CD4-positive, alpha-beta T cell treated with Interferon alpha-2 for 1 hour (primary cell): ENCODE data around the gene MRTFA.
A peak's percentile ranks its signal among the peaks of the same experiment; 100 is the strongest.
"Not testable (repeated sequence)": the region's sequence is repeated elsewhere in the genome, so short reads cannot be mapped to it uniquely, and the experiment has no call there.

Experiments used
- DNase-seq, 2 donors: peaks; one replicate each; pipeline ENCODE4 v3.0.0-alpha.2; 2020 to 2022

MRTFA gene

DNA sequence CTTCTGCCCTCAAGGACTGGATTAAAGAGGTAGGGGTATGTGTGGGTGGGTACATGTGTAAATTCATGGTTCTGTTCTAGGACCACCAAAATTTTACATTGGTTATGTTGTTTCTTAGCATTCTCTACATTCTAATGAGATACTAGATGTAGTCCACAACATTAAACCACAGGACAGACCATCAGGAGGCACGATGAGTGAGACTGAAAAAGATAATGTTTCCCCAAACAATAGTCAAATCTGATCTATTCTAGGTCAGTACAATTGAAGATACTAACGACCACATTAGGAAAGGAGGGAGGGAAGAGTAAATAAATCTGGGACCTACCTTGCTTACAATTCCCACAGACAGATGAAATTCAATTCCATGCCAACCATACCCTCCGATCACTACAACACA, 42.2 kb downstream of the MRTFA start:
- no peak for DNase-seq

GRCh38 chr22:40593460-40594273, 42.9 kb downstream of the MRTFA start:
- no peak for DNase-seq

DNA sequence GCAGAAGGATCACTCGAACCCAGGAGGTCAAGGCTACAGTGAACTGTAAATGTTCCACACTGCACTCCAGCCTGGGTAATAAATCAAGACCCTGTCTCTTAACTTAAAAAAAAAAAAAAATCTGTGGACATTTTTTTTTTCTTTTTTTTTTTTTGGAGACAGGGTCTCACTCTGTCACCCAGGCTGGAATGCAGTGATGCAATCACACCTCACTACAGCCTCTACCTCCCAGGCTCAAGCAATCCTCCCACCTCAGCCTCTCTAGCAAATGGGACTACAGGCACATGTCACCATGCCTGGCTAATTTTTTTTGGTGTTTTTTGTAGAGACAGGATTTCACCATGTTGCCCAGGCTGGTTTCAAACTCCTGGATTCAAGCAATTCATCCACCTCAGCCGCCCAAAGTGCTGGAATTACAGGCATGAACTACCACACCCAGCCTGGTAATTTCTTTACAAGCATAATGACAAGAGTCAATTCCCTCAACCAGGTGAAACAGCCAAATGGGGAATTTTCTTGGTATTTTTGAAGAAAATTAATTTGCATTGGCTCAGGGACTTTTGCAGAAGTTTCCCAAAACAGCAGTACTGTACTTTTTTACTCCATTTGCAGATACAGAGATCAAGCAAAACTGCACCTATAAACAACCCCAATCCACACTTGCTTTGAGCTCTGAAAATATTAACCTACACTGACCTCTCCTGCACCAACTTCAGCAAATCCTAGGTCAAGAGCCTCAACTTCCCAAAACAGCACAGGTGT, 44.0 kb downstream of the MRTFA start:
- no peak for DNase-seq

DNA sequence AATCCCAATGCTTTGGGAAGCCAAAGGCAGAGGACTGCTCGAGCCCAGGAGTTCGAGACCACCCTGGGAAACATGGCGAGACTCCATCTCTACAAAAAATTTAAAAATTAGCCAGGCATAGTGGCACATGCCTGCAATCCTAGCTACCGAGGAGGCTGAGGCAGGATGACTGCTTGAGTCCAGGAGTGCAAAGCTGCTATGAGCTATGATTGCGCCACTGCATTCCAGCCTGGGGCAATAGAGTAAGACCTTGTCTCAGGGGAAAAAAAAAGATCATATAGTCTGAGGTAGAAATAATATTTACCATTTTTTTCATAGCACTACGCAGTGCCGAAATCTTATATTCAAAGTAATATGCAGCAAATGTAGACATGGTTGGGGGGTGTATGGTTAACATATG, 47.8 kb downstream of the MRTFA start:
- no peak for DNase-seq

- no peak for DNase-seq
Measured at GRCh38 chr22:40586781-40587180, 49.7 kb downstream of the MRTFA start.

- no peak for DNase-seq
Measured at GRCh38 chr22:40585310-40585751, 51.2 kb downstream of the MRTFA start.

DNA sequence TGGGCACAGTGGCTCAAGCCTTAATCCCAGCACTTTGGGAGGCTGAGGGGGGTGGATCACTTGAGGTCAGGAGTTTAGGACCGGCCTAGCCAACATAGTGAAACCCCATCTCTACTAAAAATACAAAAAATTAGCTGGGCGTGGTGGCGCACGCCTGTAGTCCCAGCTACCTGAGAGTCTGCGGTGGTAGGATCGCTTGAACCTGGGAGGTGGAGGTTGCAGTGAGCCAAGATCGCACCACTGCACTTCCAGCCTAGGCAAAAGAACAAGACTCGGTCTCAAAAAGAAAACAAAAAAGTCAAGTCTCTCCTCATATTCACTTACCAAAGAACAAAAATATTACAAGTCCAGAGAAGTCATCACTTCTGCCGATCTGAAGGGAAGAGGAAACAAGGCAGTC, 51.8 kb downstream of the MRTFA start:
- DNase-seq = not testable (repeated sequence)

- DNase-seq = no peak
Measured at GRCh38 chr22:40583053-40583741, 53.3 kb downstream of the MRTFA start.

DNA sequence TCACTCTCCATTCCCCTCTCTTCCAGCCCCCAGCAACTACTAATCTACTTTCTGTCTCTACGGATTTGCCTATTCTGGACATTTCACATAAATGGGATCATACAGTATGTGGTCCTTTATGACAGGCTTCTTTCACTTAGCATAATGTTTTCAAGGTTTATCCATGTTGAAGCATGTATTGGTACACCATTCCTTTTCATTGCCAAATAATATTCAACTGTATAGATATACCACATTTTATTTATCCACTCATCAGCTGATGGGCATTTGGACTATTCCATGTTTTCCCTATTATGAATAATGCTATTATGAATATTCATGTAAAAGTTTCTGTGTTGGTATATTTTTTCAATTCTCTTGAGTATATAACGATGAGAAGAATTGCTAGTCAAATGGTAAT, 54.5 kb downstream of the MRTFA start:
- no peak for DNase-seq

- DNase-seq = no peak
Measured at GRCh38 chr22:40580631-40581030, 55.9 kb downstream of the MRTFA start.

DNA sequence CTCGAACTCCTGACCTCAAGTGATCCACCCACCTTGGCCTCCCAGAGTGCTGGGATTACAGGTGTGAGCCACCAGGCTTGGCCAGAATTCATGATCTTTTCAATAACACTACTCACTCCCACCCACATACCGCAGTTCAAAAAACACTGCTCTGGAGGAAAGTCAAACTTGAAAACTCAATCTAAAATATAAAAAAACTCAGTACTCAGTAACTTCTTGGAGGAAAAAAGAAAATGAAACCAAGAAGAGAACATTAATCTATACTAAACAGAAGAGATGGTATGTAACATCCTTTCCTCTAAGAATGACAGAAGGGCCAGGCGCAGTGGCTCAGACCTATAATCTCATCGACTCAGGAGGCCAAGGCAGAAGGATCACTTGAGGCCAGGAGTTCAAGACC, 58.3 kb downstream of the MRTFA start:
- DNase-seq = peak in 1 of 2 donors; percentile 9

DNA sequence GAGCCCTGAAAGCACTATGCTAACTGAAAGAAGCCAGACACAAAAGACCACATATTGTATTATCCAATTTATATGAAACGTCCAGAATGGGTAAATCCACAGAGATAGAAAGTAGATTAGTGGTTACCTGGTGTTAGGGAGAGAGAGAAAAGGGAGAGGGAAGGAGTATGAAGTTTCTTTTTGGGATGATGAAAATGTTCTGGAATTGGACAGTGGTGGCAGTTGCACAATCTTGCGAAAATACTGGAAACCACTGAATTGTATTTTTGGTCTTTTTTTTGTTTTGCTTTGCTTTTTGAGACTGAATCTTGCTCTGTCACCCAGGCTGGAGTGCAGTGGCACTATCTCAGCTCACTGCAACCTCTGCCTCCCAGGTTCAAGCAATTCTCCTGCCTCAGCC, 63.5 kb downstream of the MRTFA start:
- no peak for DNase-seq

DNA sequence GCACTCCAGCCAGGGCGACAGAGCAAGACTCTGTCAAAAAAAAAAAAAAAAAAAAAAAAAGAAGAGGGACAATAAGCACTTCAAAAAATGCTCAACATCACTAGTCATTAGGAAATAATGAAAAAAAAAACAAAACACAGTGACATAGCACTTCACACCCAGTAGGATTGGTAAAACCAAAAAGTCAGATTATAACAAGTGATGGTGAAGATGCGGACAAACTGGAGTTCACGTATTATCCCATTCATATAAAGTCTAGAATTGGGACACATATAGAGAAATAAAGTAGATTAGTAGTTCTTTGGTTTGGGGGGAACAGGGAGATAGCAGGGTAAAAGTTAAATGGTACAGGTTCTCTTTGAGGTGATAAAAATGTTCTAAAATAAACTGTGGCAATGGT, 64.6 kb downstream of the MRTFA start:
- no peak for DNase-seq

DNA sequence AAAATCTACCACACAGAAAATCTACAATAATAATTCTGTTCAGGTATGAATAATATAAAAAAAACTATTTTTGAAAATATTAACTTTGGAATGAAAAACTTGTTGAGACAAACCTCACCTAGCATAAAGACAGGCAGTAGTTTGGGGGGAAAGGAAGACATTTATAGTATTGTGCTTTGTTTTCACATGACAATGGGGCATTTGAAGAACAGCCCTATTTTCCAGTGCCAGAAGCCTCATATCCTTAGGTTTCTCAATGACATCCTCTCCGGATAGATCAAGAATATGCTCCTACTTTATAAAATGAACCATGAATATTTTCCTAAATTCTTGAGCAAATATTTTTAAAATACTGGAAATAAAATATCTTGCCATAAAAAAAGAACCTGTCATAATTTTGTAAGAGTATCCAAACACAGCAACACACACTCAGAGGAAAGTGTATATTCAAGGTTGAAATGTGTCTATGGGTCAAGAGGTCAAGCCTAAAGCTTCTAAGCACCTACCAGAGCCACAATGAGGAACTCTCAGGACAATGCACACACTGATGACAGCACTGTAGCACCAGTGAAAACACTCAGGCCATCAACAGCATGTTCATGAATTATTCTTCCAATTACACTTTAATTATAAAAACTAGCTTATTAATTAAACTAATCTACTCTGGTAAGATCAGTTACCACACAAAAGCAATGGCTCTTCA, 68.7 kb downstream of the MRTFA start:
- no peak for DNase-seq

GRCh38 chr22:40567106-40567505, 69.4 kb downstream of the MRTFA start:
- DNase-seq = no peak

DNA sequence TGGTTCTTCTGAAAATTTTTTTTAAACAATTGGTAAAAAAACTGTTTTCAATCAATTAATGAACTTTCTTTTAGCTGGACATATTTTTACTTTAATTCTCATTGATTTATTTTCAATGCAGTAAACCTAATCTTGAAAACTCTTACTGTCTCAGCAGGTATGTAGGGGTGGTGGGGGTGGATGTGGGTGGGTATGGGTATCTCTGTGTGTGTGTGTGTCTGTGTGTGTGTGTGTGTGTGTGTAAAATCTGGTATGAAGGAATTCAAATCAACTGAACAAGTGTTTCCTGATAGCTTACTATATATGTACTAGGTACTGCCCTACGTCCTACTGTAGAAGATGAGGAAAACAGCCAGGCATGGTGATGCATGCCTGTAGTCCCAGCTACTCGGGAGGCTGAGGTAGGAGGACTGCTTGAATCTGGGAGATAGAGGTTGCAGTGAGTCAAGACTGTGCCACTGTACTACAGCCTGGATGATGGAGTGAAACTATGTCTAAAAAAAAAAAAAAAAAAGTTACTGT, 75.5 kb downstream of the MRTFA start:
- DNase-seq = no peak

DNA sequence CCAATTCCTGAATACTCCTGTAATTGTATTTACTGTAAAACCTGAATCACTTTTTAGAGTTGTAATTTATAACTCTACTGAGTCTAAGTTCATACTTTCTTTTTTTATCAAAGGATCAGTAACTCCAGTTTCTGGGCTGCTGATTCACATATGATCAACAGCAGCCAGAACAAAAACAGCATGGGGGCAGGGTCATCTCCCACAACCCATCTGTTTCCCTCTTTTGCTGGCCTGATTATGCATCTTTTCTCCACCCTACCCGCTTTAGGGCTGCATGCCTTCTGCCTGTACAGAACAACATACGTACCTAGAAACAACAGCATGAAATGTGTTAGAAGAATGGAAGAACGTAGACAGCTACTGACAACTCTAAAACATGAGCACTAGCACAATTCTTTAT, 76.0 kb downstream of the MRTFA start:
- no peak for DNase-seq

DNA sequence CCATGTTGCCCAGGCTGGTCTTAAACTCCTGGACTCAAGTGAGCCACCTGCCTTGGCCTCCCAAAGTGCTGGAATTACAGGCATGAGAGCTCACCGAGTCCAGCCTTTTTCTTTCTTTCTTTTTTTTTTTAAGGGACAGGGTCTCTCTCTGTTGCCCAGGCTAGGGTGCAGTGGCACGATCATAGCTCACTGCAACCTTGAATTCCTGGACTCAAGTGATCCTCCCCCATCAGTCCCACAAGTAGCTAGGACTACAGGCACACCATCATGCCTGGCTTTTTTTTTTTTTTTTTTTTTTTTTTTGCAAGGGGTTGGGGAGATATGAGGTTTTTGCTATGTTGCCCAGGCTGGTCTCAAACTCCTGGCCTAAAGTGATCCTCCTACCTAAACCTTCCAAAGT, 78.5 kb downstream of the MRTFA start:
- DNase-seq = no peak

GRCh38 chr22:40556641-40557040, 79.9 kb downstream of the MRTFA start:
- DNase-seq = no peak

DNA sequence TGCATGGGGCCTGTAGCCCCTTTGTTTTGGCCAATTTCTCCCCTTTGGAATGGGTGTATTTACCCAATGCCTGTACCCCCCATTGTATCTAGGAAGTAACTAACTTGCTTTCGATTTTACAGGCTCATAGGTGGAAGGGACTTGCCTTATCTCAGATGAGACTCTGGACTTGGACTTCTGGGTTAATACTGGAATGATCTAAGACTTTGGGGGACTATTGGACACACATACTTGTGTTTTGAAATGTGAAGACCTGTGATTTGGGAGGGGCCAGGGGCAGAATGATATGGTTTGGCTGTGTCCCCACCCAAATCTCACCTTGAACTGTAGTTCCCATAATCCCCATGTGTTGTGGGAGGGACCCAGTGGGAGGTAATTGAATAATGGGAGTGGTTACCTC, 82.5 kb downstream of the MRTFA start:
- DNase-seq = not testable (repeated sequence)

DNA sequence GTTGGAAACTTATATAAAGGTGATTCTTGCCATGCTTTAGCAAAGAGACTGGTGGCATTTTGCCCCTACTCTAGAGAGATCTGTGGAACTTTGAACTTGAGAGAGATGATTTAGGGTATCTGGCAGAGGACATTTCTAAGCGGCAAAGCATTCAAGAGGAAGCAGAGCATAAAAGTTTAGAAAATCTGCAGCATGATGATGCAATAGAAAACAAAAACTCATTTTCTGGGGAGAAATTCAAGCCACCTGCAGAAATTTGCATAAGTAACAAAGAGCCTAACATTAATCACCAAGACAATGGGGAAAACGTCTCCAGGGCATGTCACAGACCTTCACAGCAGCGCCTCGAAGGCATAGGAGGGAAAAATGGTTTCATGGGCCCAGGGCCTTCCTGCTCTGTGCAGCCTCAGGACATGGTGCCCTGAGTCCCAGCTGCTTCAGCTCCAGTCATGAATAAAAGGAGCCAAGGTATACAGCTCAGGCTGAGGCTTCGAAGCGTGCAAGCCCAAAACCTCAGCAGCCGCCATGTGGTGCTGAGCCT, 83.4 kb downstream of the MRTFA start:
- no peak for DNase-seq

GRCh38 chr22:40552070-40552469, 84.4 kb downstream of the MRTFA start:
- no peak for DNase-seq

DNA sequence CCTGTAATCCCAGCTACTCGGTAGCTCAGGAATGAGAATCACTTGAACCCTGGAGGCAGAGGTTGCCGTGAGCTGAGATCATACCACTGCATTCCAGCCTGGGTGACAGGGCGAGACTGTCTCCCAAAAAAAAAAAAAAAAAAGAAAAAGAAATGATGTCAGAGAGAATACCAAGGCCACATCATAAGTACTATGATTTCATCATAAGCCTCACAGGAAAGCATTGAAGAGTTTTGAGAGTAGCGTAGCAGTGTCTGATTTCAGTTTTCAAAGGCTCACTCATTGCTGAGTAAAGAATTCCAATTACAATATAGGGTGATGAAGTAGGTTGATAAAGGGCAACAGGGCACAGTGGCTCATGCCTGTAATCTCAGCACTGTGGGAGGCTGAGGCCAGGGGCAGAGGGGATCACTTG, 88.8 kb downstream of the MRTFA start:
- DNase-seq = no peak
